ENCODE measurements around the gene GPR62.

Gene GPR62

GRCh38 chr3:51940648-51941462 is 14.3 kb upstream of the GPR62 start:
- Histone ChIP-seq H3K9me3 (ENCODE audit: control extremely low read depth in 1 of 5, control insufficient read depth in 4 of 5, insufficient read depth in 2 of 5, low read depth in 1 of 5, low read length in 4 of 5) (no peaks in the 10 kb centered on the region), H3K27ac (ENCODE audit: insufficient read depth in 1 of 2, low read depth in 1 of 2, low read length in 2 of 2, poor library complexity in 1 of 2, severe bottlenecking in 2 of 2) (peak overlapping the region in 1 of 2 experiments; percentile 75), H3K4me3 (ENCODE audit: control insufficient read depth in 1 of 7, extremely low read depth in 1 of 7, insufficient read depth in 4 of 7, low read depth in 2 of 7, low read length in 6 of 7) (peak overlapping the region; percentile 54 to 89 (median 80)), H3K4me1 (ENCODE audit: control extremely low read depth in 1 of 4, control insufficient read depth in 4 of 4, insufficient read depth in 4 of 4, low read length in 3 of 4) (peaks cover 0 to 27% (median 23%) of the 10 kb centered on the region in 4 experiments), H3K36me3 (ENCODE audit: control insufficient read depth in 4 of 4, insufficient read depth in 4 of 4, low read length in 3 of 4) (peaks cover 3 to 37% (median 32%) of the 10 kb centered on the region in 4 experiments), H3K27me3 (replicated peaks in 2 of 5; ENCODE audit: control insufficient read depth in 4 of 5, insufficient read depth in 5 of 5, low read length in 4 of 5) (no peaks in the 10 kb centered on the region)
- ChIA-PET CTCF (interaction anchor here (0.6 to 3.5 kb wide), 9 partner anchors 11 to 121 kb away, joined by 3 to 18 read pairs (median 4); partner anchors contain the start of genes ABHD14B, ACY1 and PCBP4), POLR2A (interaction anchor here (1.1 kb wide), 1 partner anchor 33 kb away, joined by 3 read pairs; the partner anchor contains the start of gene ABHD14B)
- DNase-seq = no peak
- WGBS (ENCODE audit: insufficient coverage) = 40% methylated on average over 10 of the region's 13 CpGs

DNA sequence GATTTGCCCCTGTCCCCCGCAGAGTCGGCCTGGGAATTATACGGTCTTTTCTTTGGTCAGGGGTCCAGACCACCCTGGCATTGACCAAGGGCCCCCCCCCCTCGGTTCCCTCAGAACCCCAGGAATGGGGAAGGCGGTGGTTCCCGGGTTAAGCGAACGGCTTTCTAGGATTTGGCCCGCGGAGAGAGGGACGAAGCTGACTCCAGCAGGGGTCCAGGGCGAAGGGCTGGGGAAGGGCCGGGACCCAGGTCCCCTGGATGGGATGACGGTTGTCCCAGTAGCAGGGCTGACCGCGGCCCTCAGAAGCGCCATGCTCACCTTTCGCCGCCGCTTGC is 13.8 kb upstream of the GPR62 start:
- POLR2A ChIA-PET = interaction anchor here (1.1 kb wide), 1 partner anchor 32 kb away, joined by 3 read pairs; the partner anchor contains the start of gene ABHD14B

GRCh38 chr3:51941798-51942602 is 13.2 kb upstream of the GPR62 start, which contains the start of the genes PARP3 and RRP9:
PARP3 (plus strand) TSS chr3:51942363; CDS start chr3:51943356, 993 bp downstream.
RRP9 (minus strand) TSS chr3:51941904; CDS start chr3:51941867, 37 bp downstream.
- ChIA-PET POLR2A (interaction anchor here (1.1 kb wide), 1 partner anchor 32 kb away, joined by 3 read pairs; the partner anchor contains the start of gene ABHD14B), CTCF (interaction anchor here (0.6 to 3.5 kb wide), 16 partner anchors 10 to 213 kb away, joined by 3 to 27 read pairs (median 6); partner anchors contain the start of genes ABHD14B, ACY1, GPR62 and PCBP4)
- Histone ChIP-seq H3K27me3 (replicated peaks in 2 of 5; ENCODE audit: control insufficient read depth in 4 of 5, insufficient read depth in 5 of 5, low read length in 4 of 5) (no peaks in the 10 kb centered on the region), H3K36me3 (ENCODE audit: control insufficient read depth in 4 of 4, insufficient read depth in 4 of 4, low read length in 3 of 4) (peaks cover 0 to 29% (median 21%) of the 10 kb centered on the region in 4 experiments), H3K4me1 (ENCODE audit: control extremely low read depth in 1 of 4, control insufficient read depth in 4 of 4, insufficient read depth in 4 of 4, low read length in 3 of 4) (peaks cover 0 to 27% (median 23%) of the 10 kb centered on the region in 4 experiments), H3K4me3 (ENCODE audit: control insufficient read depth in 1 of 7, extremely low read depth in 1 of 7, insufficient read depth in 4 of 7, low read depth in 2 of 7, low read length in 6 of 7) (peak within 1 kb of the TSS; percentile 54 to 89 (median 80)), H3K27ac (ENCODE audit: insufficient read depth in 1 of 2, low read depth in 1 of 2, low read length in 2 of 2, poor library complexity in 1 of 2, severe bottlenecking in 2 of 2) (peak within 1 kb of the TSS; percentile 15 to 80), H3K9me3 (ENCODE audit: control extremely low read depth in 1 of 5, control insufficient read depth in 4 of 5, insufficient read depth in 2 of 5, low read depth in 1 of 5, low read length in 4 of 5) (no peaks in the 10 kb centered on the region)
- 0% methylated on average over 53 of the region's 67 CpGs for WGBS (ENCODE audit: insufficient coverage)
- peak; percentile 100 for DNase-seq

More for the DNA sequence above, 13.8 kb upstream of the GPR62 start:
- Histone ChIP-seq H3K27ac (ENCODE audit: insufficient read depth in 1 of 2, low read depth in 1 of 2, low read length in 2 of 2, poor library complexity in 1 of 2, severe bottlenecking in 2 of 2) (peak overlapping the region in 1 of 2 experiments; percentile 75), H3K36me3 (ENCODE audit: control insufficient read depth in 4 of 4, insufficient read depth in 4 of 4, low read length in 3 of 4) (peaks cover under 1 to 35% (median 27%) of the 10 kb centered on the region in 4 experiments), H3K27me3 (replicated peaks in 2 of 5; ENCODE audit: control insufficient read depth in 4 of 5, insufficient read depth in 5 of 5, low read length in 4 of 5) (no peaks in the 10 kb centered on the region), H3K4me3 (ENCODE audit: control insufficient read depth in 1 of 7, extremely low read depth in 1 of 7, insufficient read depth in 4 of 7, low read depth in 2 of 7, low read length in 6 of 7) (peak overlapping the region; percentile 54 to 89 (median 80)), H3K4me1 (ENCODE audit: control extremely low read depth in 1 of 4, control insufficient read depth in 4 of 4, insufficient read depth in 4 of 4, low read length in 3 of 4) (peaks cover 0 to 27% (median 23%) of the 10 kb centered on the region in 4 experiments), H3K9me3 (ENCODE audit: control extremely low read depth in 1 of 5, control insufficient read depth in 4 of 5, insufficient read depth in 2 of 5, low read depth in 1 of 5, low read length in 4 of 5) (no peaks in the 10 kb centered on the region)
- no peak for DNase-seq
- 0% methylated on average over 14 of the region's 20 CpGs for WGBS (ENCODE audit: insufficient coverage)
- CTCF ChIA-PET = interaction anchor here (0.6 to 3.5 kb wide), 9 partner anchors 11 to 120 kb away, joined by 3 to 18 read pairs (median 4); partner anchors contain the start of genes ABHD14B, ACY1 and PCBP4

DNA sequence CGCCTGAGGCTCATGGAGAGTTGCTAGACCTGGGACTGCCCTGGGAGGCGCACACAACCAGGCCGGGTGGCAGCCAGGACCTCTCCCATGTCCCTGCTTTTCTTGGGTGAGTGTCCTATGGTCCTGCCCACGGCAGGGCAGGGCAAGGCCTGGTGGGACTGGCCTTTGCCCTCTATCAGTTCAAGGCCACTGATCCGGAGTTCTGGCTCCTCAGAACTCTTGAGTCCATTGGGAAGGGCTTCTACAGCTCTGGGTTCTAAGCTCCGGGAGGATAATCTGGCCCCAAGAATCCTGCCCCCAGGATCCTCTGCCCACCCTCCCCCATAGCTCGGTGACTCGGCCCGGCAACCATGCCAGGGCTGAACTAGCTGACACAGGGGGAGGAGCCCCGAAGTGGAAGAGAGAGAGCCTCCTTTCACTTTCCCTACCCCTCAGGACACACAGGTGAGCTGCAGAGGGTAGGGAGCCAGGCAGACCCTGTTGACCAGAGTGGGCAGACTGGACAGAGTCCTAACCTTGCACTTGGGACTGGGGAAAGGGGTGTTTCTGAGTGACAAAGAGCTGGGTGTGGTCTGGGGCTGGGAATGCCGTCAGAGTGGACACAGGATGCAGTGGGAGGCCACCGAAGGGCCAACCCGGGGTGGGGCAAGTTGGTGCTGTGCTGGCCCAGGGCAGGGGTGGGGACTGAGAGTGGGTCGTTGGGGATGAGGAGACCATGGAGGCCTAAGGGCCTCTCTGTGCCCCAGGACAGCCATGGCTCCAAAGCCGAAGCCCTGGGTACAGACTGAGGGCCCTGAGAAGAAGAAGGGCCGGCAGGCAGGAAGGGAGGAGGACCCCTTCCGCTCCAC is 12.4 kb upstream of the GPR62 start:
- Histone ChIP-seq H3K9me3 (ENCODE audit: control extremely low read depth in 1 of 5, control insufficient read depth in 4 of 5, insufficient read depth in 2 of 5, low read depth in 1 of 5, low read length in 4 of 5) (no peaks in the 10 kb centered on the region), H3K27ac (ENCODE audit: insufficient read depth in 1 of 2, low read depth in 1 of 2, low read length in 2 of 2, poor library complexity in 1 of 2, severe bottlenecking in 2 of 2) (peak overlapping the region; percentile 15 to 80), H3K4me1 (ENCODE audit: control extremely low read depth in 1 of 4, control insufficient read depth in 4 of 4, insufficient read depth in 4 of 4, low read length in 3 of 4) (peaks cover 0 to 27% (median 23%) of the 10 kb centered on the region in 4 experiments), H3K4me3 (ENCODE audit: control insufficient read depth in 1 of 7, extremely low read depth in 1 of 7, insufficient read depth in 4 of 7, low read depth in 2 of 7, low read length in 6 of 7) (peak overlapping the region; percentile 27 to 89 (median 62)), H3K27me3 (replicated peaks in 2 of 5; ENCODE audit: control insufficient read depth in 4 of 5, insufficient read depth in 5 of 5, low read length in 4 of 5) (no peaks in the 10 kb centered on the region), H3K36me3 (ENCODE audit: control insufficient read depth in 4 of 4, insufficient read depth in 4 of 4, low read length in 3 of 4) (peaks cover 0 to 21% (median 13%) of the 10 kb centered on the region in 4 experiments)
- ChIA-PET POLR2A (no interaction called here), CTCF (interaction anchor here (1.1 to 3.5 kb wide), 12 partner anchors 9 to 212 kb away, joined by 3 to 27 read pairs (median 8); partner anchors contain the start of genes ABHD14B, ACY1, GPR62 and PCBP4)
- WGBS (ENCODE audit: insufficient coverage) = 67% methylated on average over 11 of the region's 17 CpGs
- DNase-seq = peak; percentile 27 to 69 (median 66)

DNA sequence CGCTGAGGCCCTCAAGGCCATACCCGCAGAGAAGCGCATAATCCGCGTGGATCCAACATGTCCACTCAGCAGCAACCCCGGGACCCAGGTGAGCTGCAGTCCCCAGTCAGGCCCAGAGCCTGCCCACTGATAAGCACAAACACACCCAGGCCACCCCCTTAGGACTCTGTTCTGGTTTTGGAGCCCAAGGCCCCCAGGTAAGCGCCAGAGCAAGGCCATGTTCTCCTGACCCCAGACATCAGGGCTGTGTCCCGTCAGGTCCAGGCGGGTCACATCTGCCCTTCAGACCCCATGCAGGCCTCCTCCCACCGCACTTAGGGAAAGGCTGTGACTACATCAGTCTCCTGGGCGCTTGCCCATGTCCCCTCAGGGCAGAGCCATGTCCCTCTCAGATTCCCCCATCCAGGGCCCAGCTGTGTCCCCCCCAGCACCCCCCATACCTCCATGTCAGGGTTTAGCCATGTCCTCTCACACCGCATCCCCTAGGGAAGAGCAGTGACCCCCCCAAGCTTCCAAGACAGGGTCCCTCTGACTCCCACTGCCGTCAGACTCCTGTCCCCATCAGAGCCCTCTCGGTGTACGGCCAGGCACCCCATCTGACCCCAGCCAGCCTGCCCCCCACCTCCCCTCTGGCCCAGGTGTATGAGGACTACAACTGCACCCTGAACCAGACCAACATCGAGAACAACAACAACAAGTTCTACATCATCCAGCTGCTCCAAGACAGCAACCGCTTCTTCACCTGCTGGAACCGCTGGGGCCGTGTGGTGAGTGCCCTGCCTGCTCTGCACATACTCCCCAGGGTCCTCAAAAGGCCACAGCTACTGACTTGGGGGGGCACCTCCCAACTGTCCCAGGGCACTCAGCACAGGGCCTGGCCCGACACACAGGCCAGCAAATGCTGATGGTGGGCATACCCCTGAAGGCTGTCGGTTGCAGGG is 11.5 kb upstream of the GPR62 start:
- peaks cover 0 to 14% (median 6%) of the 10 kb centered on the region in 4 experiments for H3K36me3 ChIP-seq (ENCODE audit: control insufficient read depth in 4 of 4, insufficient read depth in 4 of 4, low read length in 3 of 4)
- peaks cover 0 to 27% (median 23%) of the 10 kb centered on the region in 4 experiments for H3K4me1 ChIP-seq (ENCODE audit: control extremely low read depth in 1 of 4, control insufficient read depth in 4 of 4, insufficient read depth in 4 of 4, low read length in 3 of 4)
- H3K27ac ChIP-seq (ENCODE audit: insufficient read depth in 1 of 2, low read depth in 1 of 2, low read length in 2 of 2, poor library complexity in 1 of 2, severe bottlenecking in 2 of 2) = no peak overlapping the region
- H3K9me3 ChIP-seq (ENCODE audit: control extremely low read depth in 1 of 5, control insufficient read depth in 4 of 5, insufficient read depth in 2 of 5, low read depth in 1 of 5, low read length in 4 of 5) = no peaks in the 10 kb centered on the region
- POLR2A ChIA-PET = no interaction called here
- 99% methylated on average over 17 of the region's 21 CpGs for WGBS (ENCODE audit: insufficient coverage)
- DNase-seq = no peak
- H3K27me3 ChIP-seq (replicated peaks in 2 of 5; ENCODE audit: control insufficient read depth in 4 of 5, insufficient read depth in 5 of 5, low read length in 4 of 5) = no peaks in the 10 kb centered on the region
- H3K4me3 ChIP-seq (ENCODE audit: control insufficient read depth in 1 of 7, extremely low read depth in 1 of 7, insufficient read depth in 4 of 7, low read depth in 2 of 7, low read length in 6 of 7) = peak overlapping the region in 1 of 7 experiments; percentile 80
- CTCF ChIA-PET = interaction anchor here (1.1 to 3.5 kb wide), 8 partner anchors 11 to 211 kb away, joined by 3 to 27 read pairs (median 8); partner anchors contain the start of genes ABHD14B, GPR62 and POC1A

Data from common myeloid progenitor, CD34-positive (primary cell).